Measurements from ENCODE around the gene CCNB1IP1. TPM values are rescaled to one million over a fixed set of nuclear protein-coding genes. Genes with fewer than 3 reads are reported as not detected.
"Not testable (repeated sequence)": the region's sequence is repeated elsewhere in the genome, so short reads cannot be mapped to it uniquely, and the experiment has no call there.

Gene CCNB1IP1
- polyA plus RNA-seq, 1 of the 3 experiments (the other 2 are of a cell fraction), result 35.4 TPM

- TF ChIP-seq REST (IDR thresholded peaks at IDR 0.05; ENCODE audit: low read depth, low read length) (no peak), YY1 (IDR thresholded peaks at IDR 0.05; ENCODE audit: low read depth) (no peak), CHD2 (IDR thresholded peaks at IDR 0.05; ENCODE audit: low read length, partially characterized antibody) (no peak)
Measured at GRCh38 chr14:20302042-20302755, 30.9 kb downstream of the CCNB1IP1 start (continued).

- Histone ChIP-seq H3F3A (replicated peaks; ENCODE audit: insufficient read depth) (no peaks in the 10 kb centered on the region), H3K9ac (no peak overlapping the region), H4K20me1 (ENCODE audit: insufficient read depth) (no peaks in the 10 kb centered on the region), H3K27me3 (ENCODE audit: insufficient read depth) (no peaks in the 10 kb centered on the region), H3K36me3 (replicated peaks in 1 of 2; ENCODE audit: control insufficient read depth in 1 of 2, insufficient read depth in 2 of 2, low read length in 1 of 2) (peaks cover 44 to 77% of the 10 kb centered on the region in 2 experiments), H3K9me3 (no peaks in the 10 kb centered on the region), H3K4me1 (ENCODE audit: control insufficient read depth in 1 of 2, insufficient read depth in 2 of 2, low read depth in 1 of 2, low read length in 1 of 2) (no peaks in the 10 kb centered on the region), H3K4me3 (ENCODE audit: low read depth in 2 of 2, low read length in 1 of 2) (no peak overlapping the region), H3K27ac (ENCODE audit: low read depth in 2 of 2, low read length in 1 of 2) (no peak overlapping the region), H3K4me2 (no peak overlapping the region), H3K79me2 (ENCODE audit: insufficient read depth) (no peaks in the 10 kb centered on the region), H2AFZ (ENCODE audit: low read depth) (no peak overlapping the region), H3K9me2 (no peaks in the 10 kb centered on the region)
- CTCF ChIA-PET, result no interaction called here
- TF ChIP-seq TEAD4 (IDR thresholded peaks at IDR 0.05; ENCODE audit: borderline replicate concordance, insufficient read depth), result no peak
- TF ChIP-seq, protein P1, sequence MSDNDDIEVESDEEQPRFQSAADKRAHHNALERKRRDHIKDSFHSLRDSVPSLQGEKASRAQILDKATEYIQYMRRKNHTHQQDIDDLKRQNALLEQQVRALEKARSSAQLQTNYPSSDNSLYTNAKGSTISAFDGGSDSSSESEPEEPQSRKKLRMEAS (IDR thresholded peaks at IDR 0.05; ENCODE audit: low read depth), result no peak
- TF ChIP-seq FOXJ3 (CRISPR knock-in tag; IDR thresholded peaks at IDR 0.05), result no peak
- TF ChIP-seq FOSL2 (IDR thresholded peaks at IDR 0.05; ENCODE audit: borderline replicate concordance, low read depth), result no peak
- no peak for TF ChIP-seq RFX5 (IDR thresholded peaks at IDR 0.05; ENCODE audit: low read length)
- 81% methylated on average over 4 of the region's 4 CpGs for WGBS (ENCODE audit: low lambda C conversion rate)
- POLR2A ChIA-PET, result no interaction called here
- no peak for DNase-seq
Measured at GRCh38 chr14:20295067-20295466, 38.0 kb downstream of the CCNB1IP1 start.

GRCh38 chr14:20294636-20295035, 38.4 kb downstream of the CCNB1IP1 start:
- H3K9me3 ChIP-seq, result no peaks in the 10 kb centered on the region
- no peaks in the 10 kb centered on the region for H3K27me3 ChIP-seq (ENCODE audit: insufficient read depth)
- H3K4me2 ChIP-seq, result no peak overlapping the region
- POLR2A ChIA-PET, result no interaction called here
- no peak overlapping the region for H3K9ac ChIP-seq
- no peaks in the 10 kb centered on the region for H4K20me1 ChIP-seq (ENCODE audit: insufficient read depth)
- H2AFZ ChIP-seq (ENCODE audit: low read depth), result no peak overlapping the region
- 60% methylated on average over 2 of the region's 2 CpGs for WGBS (ENCODE audit: low lambda C conversion rate)
- H3K4me1 ChIP-seq (ENCODE audit: control insufficient read depth in 1 of 2, insufficient read depth in 2 of 2, low read depth in 1 of 2, low read length in 1 of 2), result no peaks in the 10 kb centered on the region
- TF ChIP-seq RCOR1 (IDR thresholded peaks at IDR 0.05; ENCODE audit: low read length) (no peak), MXI1 (IDR thresholded peaks at IDR 0.05; ENCODE audit: low read depth, low read length) (no peak), ELF1 (IDR thresholded peaks at IDR 0.05) (no peak), FOXM1 (IDR thresholded peaks at IDR 0.05; ENCODE audit: low read depth) (no peak), FOXJ3 (CRISPR knock-in tag; IDR thresholded peaks at IDR 0.05) (no peak)
- H3K36me3 ChIP-seq (replicated peaks in 1 of 2; ENCODE audit: control insufficient read depth in 1 of 2, insufficient read depth in 2 of 2, low read length in 1 of 2), result peaks cover 48 to 80% of the 10 kb centered on the region in 2 experiments
- CTCF ChIA-PET, result no interaction called here
- no peaks in the 10 kb centered on the region for H3K9me2 ChIP-seq
- H3F3A ChIP-seq (replicated peaks; ENCODE audit: insufficient read depth), result no peaks in the 10 kb centered on the region
- H3K79me2 ChIP-seq (ENCODE audit: insufficient read depth), result no peaks in the 10 kb centered on the region
- no peak for DNase-seq
- H3K27ac ChIP-seq (ENCODE audit: low read depth in 2 of 2, low read length in 1 of 2), result no peak overlapping the region
- no peak overlapping the region for H3K4me3 ChIP-seq (ENCODE audit: low read depth in 2 of 2, low read length in 1 of 2)

- H3K27ac ChIP-seq (ENCODE audit: low read depth in 2 of 2, low read length in 1 of 2); H3K4me2 ChIP-seq; H3K9ac ChIP-seq; POLR2A ChIA-PET; DNase-seq; H3K9me2 ChIP-seq; H2AFZ ChIP-seq (ENCODE audit: low read depth); H3K9me3 ChIP-seq; H3K4me3 ChIP-seq (ENCODE audit: low read depth in 2 of 2, low read length in 1 of 2); CTCF ChIA-PET; H4K20me1 ChIP-seq (ENCODE audit: insufficient read depth); H3F3A ChIP-seq (replicated peaks; ENCODE audit: insufficient read depth); H3K27me3 ChIP-seq (ENCODE audit: insufficient read depth); H3K79me2 ChIP-seq (ENCODE audit: insufficient read depth); H3K4me1 ChIP-seq (ENCODE audit: control insufficient read depth in 1 of 2, insufficient read depth in 2 of 2, low read depth in 1 of 2, low read length in 1 of 2): not testable (repeated sequence)
- WGBS (ENCODE audit: low lambda C conversion rate), result 62% methylated on average over 1 of the region's 1 CpG
- H3K36me3 ChIP-seq (replicated peaks in 1 of 2; ENCODE audit: control insufficient read depth in 1 of 2, insufficient read depth in 2 of 2, low read length in 1 of 2), result peaks cover 4 to 13% of the 10 kb centered on the region in 2 experiments
Measured at GRCh38 chr14:20281998-20282397, 51.1 kb downstream of the CCNB1IP1 start.

GRCh38 chr14:20280265-20280664, 52.8 kb downstream of the CCNB1IP1 start:
- H3K9me3 ChIP-seq; H3K4me3 ChIP-seq (ENCODE audit: low read depth in 2 of 2, low read length in 1 of 2); H3K27ac ChIP-seq (ENCODE audit: low read depth in 2 of 2, low read length in 1 of 2); H3F3A ChIP-seq (replicated peaks; ENCODE audit: insufficient read depth); H3K4me1 ChIP-seq (ENCODE audit: control insufficient read depth in 1 of 2, insufficient read depth in 2 of 2, low read depth in 1 of 2, low read length in 1 of 2); POLR2A ChIA-PET; H3K9ac ChIP-seq; H3K9me2 ChIP-seq; H4K20me1 ChIP-seq (ENCODE audit: insufficient read depth); H3K36me3 ChIP-seq (replicated peaks in 1 of 2; ENCODE audit: control insufficient read depth in 1 of 2, insufficient read depth in 2 of 2, low read length in 1 of 2); H3K27me3 ChIP-seq (ENCODE audit: insufficient read depth); H2AFZ ChIP-seq (ENCODE audit: low read depth); H3K4me2 ChIP-seq; CTCF ChIA-PET; DNase-seq; H3K79me2 ChIP-seq (ENCODE audit: insufficient read depth): not testable (repeated sequence)
- WGBS (ENCODE audit: low lambda C conversion rate), result 97% methylated on average over 6 of the region's 7 CpGs
